ENCODE results near the gene EEA1. TPM values are rescaled to one million over a fixed set of nuclear protein-coding genes. Genes with fewer than 3 reads are reported as not detected.

The EEA1 gene
- total and polyA plus RNA-seq, 2 of the 8 experiments (the other 6 are each of a cell fraction or from before 2014, with no cell fraction given): 1.0 to 18.8 TPM

- no peak for TF ChIP-seq CTCF (IDR thresholded peaks at IDR 0.05; ENCODE audit: control extremely low read depth in 1 of 3, insufficient read depth in 1 of 3, low read depth in 1 of 3, low read length in 3 of 3)
- TF ChIP-seq RAD21 (IDR thresholded peaks at IDR 0.05 in 1 of 2, conservative IDR thresholded peaks at IDR 0.05 in 1 of 2; ENCODE audit: low read depth in 2 of 2, low read length in 2 of 2): no peak
- TF ChIP-seq TCF12 (IDR thresholded peaks at IDR 0.05; ENCODE audit: low read depth, low read length): no peak
- no peak for TF ChIP-seq SRF (IDR thresholded peaks at IDR 0.05; ENCODE audit: low read depth, low read length)
- no peak for TF ChIP-seq HDAC6 (IDR thresholded peaks at IDR 0.05; ENCODE audit: low read depth, low read length)
Observed at GRCh38 chr12:92733181-92733580, 195.9 kb downstream of the EEA1 start (continued).

All from H1 (cell line).